A549 (cell line): Measurements from ENCODE around the gene NSMCE1. TPM values are rescaled to one million over a fixed set of nuclear protein-coding genes. Genes with fewer than 3 reads are reported as not detected.

Source experiments
- ATAC-seq, 2 experiments: fragments of 200-7000 bp in 1 of 2; fragments of >200 bp in 1 of 2; cut with Nextera tagmentation in 1 of 2; cut with Tn5 transposase in 1 of 2; 3 replicates each; pipeline versions ENCODE4 v1.8.0 to v1.9.1; 2018 to 2020; ENCODE audit warnings: mild to moderate bottlenecking in 1 of 2, moderate library complexity in 1 of 2
- CTCF ChIA-PET: fragments of 300-600 bp; sonication (Branson Sonifier 250); formaldehyde crosslinking; extraction: SDS; loops from one replicate; lab custom pipeline; 2021; ENCODE audit warnings: antibody characterized with exemption, inconsistent platforms; lab: Yijun Ruan, JAX
- POLR2A ChIA-PET: fragments of 350-600 bp; formaldehyde crosslinking; extraction: SDS; loops from one replicate; lab custom pipeline; 2021; ENCODE audit warnings: antibody characterized with exemption, inconsistent platforms; lab: Yijun Ruan, JAX
- DNase-seq, 2 experiments: peaks; one replicate each; pipeline versions ENCODE4 v3.0.0 to v3.0.0-alpha.2; 2011 to 2016; ENCODE audit warnings: low read depth in 1 of 2, low spot score in 1 of 2
- FAIRE-seq: peaks from 2 replicates; lab custom pipeline; 2011; peaks lifted over from hg19 to GRCh38; lab: Jason Lieb, UNC
- H3K27ac ChIP-seq, 2 experiments: fragments of >200 bp; sonication (Bioruptor Twin); formaldehyde crosslinking; 3 replicates each; pipeline ENCODE4 v1.5.1; 2016 to 2017
- H3K4me1 ChIP-seq: fragments of >200 bp; sonication (Bioruptor Twin); formaldehyde crosslinking; 3 replicates; pipeline ENCODE4 v1.6.1; 2016
- H3K4me2 ChIP-seq: fragments of >200 bp; sonication (Bioruptor Twin); formaldehyde crosslinking; 3 replicates; pipeline ENCODE4 v1.6.1; 2016
- H3K4me3 ChIP-seq: fragments of >200 bp; sonication (Bioruptor Twin); formaldehyde crosslinking; 3 replicates; pipeline ENCODE4 v1.5.1; 2016
- H3K9me3 ChIP-seq: fragments of >200 bp; sonication (Bioruptor Twin); formaldehyde crosslinking; 3 replicates; pipeline ENCODE4 v1.6.1; 2016
- BHLHE40 ChIP-seq: IDR thresholded peaks from 2 replicates; pipeline ENCODE4 v1.6.1; 2012; ENCODE audit warnings: low read depth, low read length, inconsistent platforms
- CBX8 ChIP-seq: fragments of 200-600 bp; sonication (generic); IDR thresholded peaks from 2 replicates; pipeline ENCODE4 v1.6.1; 2016
- CHD2 ChIP-seq: fragments of 150-350 bp; IDR thresholded peaks from 2 replicates; pipeline ENCODE4 v1.6.1; 2014; ENCODE audit warnings: low read length; ENCODE audit not compliant: partially characterized antibody
- CHD4 ChIP-seq: fragments of 200-600 bp; sonication (generic); IDR thresholded peaks from 2 replicates; pipeline ENCODE4 v1.6.1; 2016; ENCODE audit warnings: antibody characterized with exemption, mild to moderate bottlenecking, borderline replicate concordance
- CTCF ChIP-seq: fragments of >200 bp; sonication (Bioruptor Twin); formaldehyde crosslinking; IDR thresholded peaks from 3 replicates; pipeline ENCODE4 v1.5.1; 2016
- ELK1 ChIP-seq: fragments of 150-350 bp; IDR thresholded peaks from 2 replicates; pipeline ENCODE4 v1.6.1; 2014; ENCODE audit warnings: low read depth, mild to moderate bottlenecking, low read length
- EP300 ChIP-seq, 2 experiments: fragments of >200 bp; sonication (Bioruptor Twin); formaldehyde crosslinking; IDR thresholded peaks; 2 replicates in 1 of 2; 3 replicates in 1 of 2; pipeline ENCODE4 v1.6.1; 2016 to 2017
- GATA3 ChIP-seq: IDR thresholded peaks from 2 replicates; pipeline ENCODE4 v1.6.1; 2012; ENCODE audit warnings: borderline replicate concordance
- HMGXB4 ChIP-seq: fragments of 250-450 bp; sonication (Bioruptor Pico); IDR thresholded peaks from 2 replicates; pipeline ENCODE4 v1.5.0; 2021; ENCODE audit warnings: mild to moderate bottlenecking, moderate library complexity, borderline replicate concordance
- JUN ChIP-seq, 2 experiments: fragments of >200 bp; sonication (Bioruptor Twin); formaldehyde crosslinking; IDR thresholded peaks; 2 replicates in 1 of 2; 3 replicates in 1 of 2; pipeline ENCODE4 v1.6.1; 2016 to 2017
- MAFK ChIP-seq: fragments of 450-650 bp; IDR thresholded peaks from 2 replicates; pipeline ENCODE4 v1.6.1; 2014; ENCODE audit not compliant: partially characterized antibody
- MYC ChIP-seq: IDR thresholded peaks from 2 replicates; pipeline ENCODE4 v1.6.1; 2012; ENCODE audit warnings: mild to moderate bottlenecking, inconsistent platforms, low read length, improper control_type of control experiment, borderline replicate concordance
- NFE2L2 ChIP-seq: fragments of 150-350 bp; conservative IDR thresholded peaks from 2 replicates; pipeline ENCODE4 v1.6.1; 2014; ENCODE audit warnings: low read length
- RAD21 ChIP-seq, 2 experiments: fragments of >200 bp in 1 of 2; sonication (Bioruptor Twin) in 1 of 2; formaldehyde crosslinking in 1 of 2; IDR thresholded peaks in 1 of 2; conservative IDR thresholded peaks in 1 of 2; 2 replicates in 1 of 2; 3 replicates in 1 of 2; pipeline ENCODE4 v1.6.1; 2012 to 2018; ENCODE audit warnings: inconsistent platforms in 1 of 2
- RARB ChIP-seq: fragments of 250-450 bp; sonication (Bioruptor Pico); IDR thresholded peaks from 2 replicates; pipeline ENCODE4 v1.8.0; 2021; ENCODE audit warnings: mild to moderate bottlenecking, moderate library complexity
- REST ChIP-seq: fragments of 200-600 bp; sonication (generic); IDR thresholded peaks from 2 replicates; pipeline ENCODE4 v1.6.1; 2016; ENCODE audit warnings: antibody characterized with exemption, mild to moderate bottlenecking, moderate library complexity
- TFCP2L1 ChIP-seq: fragments of 250-450 bp; sonication (Bioruptor Pico); IDR thresholded peaks from 2 replicates; pipeline ENCODE4 v1.5.0; 2021; ENCODE audit warnings: mild to moderate bottlenecking
- TP53 ChIP-seq: fragments of 250-450 bp; sonication (Bioruptor Pico); IDR thresholded peaks from 2 replicates; pipeline ENCODE4 v1.5.0; 2021; ENCODE audit warnings: mild to moderate bottlenecking, moderate library complexity
- ZSCAN20 ChIP-seq: fragments of 250-450 bp; sonication (Bioruptor Pico); IDR thresholded peaks from 2 replicates; pipeline ENCODE4 v1.8.0; 2022; ENCODE audit warnings: mild to moderate bottlenecking, moderate library complexity
- WGBS: methylation state at CpG from one replicate; pipeline ENCODE4 v1.1.6; 2017; ENCODE audit errors: missing lambda C conversion rate; 5-methylcytosine and 5-hydroxymethylcytosine counted together
- polyA plus RNA-seq, 4 experiments: library from polyadenylated mRNA; depleted of rRNA in 3 of 4; stranded (reverse); fragments of >200 nt; fragmentation: RNase III in 1 of 4; extraction: RNeasy Plus Mini Kit Qiagen cat#74134 plus additional on column Dnase treatment in 1 of 4; gene quantifications; 2 replicates in 3 of 4; 3 replicates in 1 of 4; pipeline ENCODE4 v1.2.3, GENCODE V29; 2011 to 2017

The NSMCE1 gene
- polyA plus RNA-seq, 2 of the 4 experiments (the other 2 are of a cell fraction): 32.0 to 59.9 TPM

GRCh38 chr16:27189335-27189972, 79.1 kb downstream of the NSMCE1 start:
- no peak overlapping the region for H3K27ac ChIP-seq
- no peaks in the 10 kb centered on the region for H3K4me1 ChIP-seq
- ATAC-seq: peak; percentile 57 to 58; a peak in 5 of 6 replicates
- ChIA-PET CTCF (interaction anchor here (1.4 to 2.3 kb wide), 4 partner anchors 10 to 178 kb away, joined by 3 to 12 read pairs (median 4); no protein-coding TSS in a partner anchor), POLR2A (interaction anchor here (0.6 to 2.0 kb wide), 2 partner anchors 13 to 14 kb away, joined by 3 to 8 read pairs; partner anchors contain the start of gene KDM8)
- H3K4me2 ChIP-seq: no peak overlapping the region
- 35% methylated on average over 11 of the region's 13 CpGs for WGBS
- no peak for FAIRE-seq
- TF ChIP-seq ZSCAN20: no peak
- TF ChIP-seq BHLHE40: no peak
- TF ChIP-seq MYC: no peak
- no peak for TF ChIP-seq CBX8
- no peak for TF ChIP-seq CHD4
- TF ChIP-seq REST: no peak
- TF ChIP-seq TP53 (CRISPR knock-in tag): no peak
- no peak for TF ChIP-seq TFCP2L1 (CRISPR knock-in tag)
- no peak for TF ChIP-seq NFE2L2
- no peak for TF ChIP-seq CTCF
- TF ChIP-seq ELK1: no peak
- no peak for TF ChIP-seq GATA3
- TF ChIP-seq HMGXB4: no peak
- TF ChIP-seq EP300 (IDR thresholded peaks at IDR 0.05): no peak
- no peak for TF ChIP-seq MAFK
- no peak for TF ChIP-seq RARB (CRISPR knock-in tag)
- TF ChIP-seq CHD2: no peak
- no peak for TF ChIP-seq JUN (IDR thresholded peaks at IDR 0.05)
- TF ChIP-seq RAD21 (conservative IDR thresholded peaks at IDR 0.05 in 1 of 2, IDR thresholded peaks at IDR 0.05 in 1 of 2): no peak
- TF ChIP-seq, all 56 proteins: peak for 0
- Histone ChIP-seq H3K4me3 (no peak overlapping the region), H3K9me3 (no peaks in the 10 kb centered on the region)
- no peak for DNase-seq
